Calu3 (cell line): Measurements from ENCODE around the gene AAK1. TPM values are rescaled to one million over a fixed set of nuclear protein-coding genes. Genes with fewer than 3 reads are reported as not detected.

Experiments
- BruUV-seq: library from RNA; stranded (reverse); fragments of 400-500 nt; replicated peaks from 2 replicates; lab custom pipeline; 2021; lab: Mats Ljungman, UMichigan
- CTCF ChIA-PET: fragments of 300-600 bp; sonication (Branson Sonifier 250); formaldehyde crosslinking; loops from one replicate; lab custom pipeline; 2022; ENCODE audit warnings: antibody characterized with exemption; lab: Charles Lee
- DNase-seq: peaks from one replicate; pipeline ENCODE4 v3.0.0; 2022
- H3K27ac Mint-ChIP-seq: one replicate; pipeline ENCODE4 v1.8.0; 2022; ENCODE audit warnings: mixed read lengths; ENCODE audit not compliant: unreplicated experiment
- H3K27me3 Mint-ChIP-seq: one replicate; pipeline ENCODE4 v1.8.0; 2022; ENCODE audit warnings: mixed read lengths; ENCODE audit not compliant: unreplicated experiment
- H3K36me3 Mint-ChIP-seq: one replicate; pipeline ENCODE4 v1.8.0; 2022; ENCODE audit warnings: mild to moderate bottlenecking, moderate library complexity, mixed read lengths; ENCODE audit not compliant: insufficient read depth, unreplicated experiment
- H3K4me1 Mint-ChIP-seq: one replicate; pipeline ENCODE4 v1.8.0; 2022; ENCODE audit warnings: mild to moderate bottlenecking, low read depth, mixed read lengths; ENCODE audit not compliant: unreplicated experiment
- H3K4me3 Mint-ChIP-seq: one replicate; pipeline ENCODE4 v1.8.0; 2022; ENCODE audit warnings: mild to moderate bottlenecking, low read depth, moderate library complexity, mixed read lengths; ENCODE audit not compliant: unreplicated experiment
- H3K9me3 Mint-ChIP-seq: one replicate; pipeline ENCODE4 v1.8.0; 2022; ENCODE audit warnings: low read depth, mixed read lengths; ENCODE audit not compliant: unreplicated experiment
- intact Hi-C: fragments of 100-400 bp; cut with micrococcal nuclease; formaldehyde crosslinking; loops from one replicate; pipeline ENCODE4 v1.10.0; 2022; ENCODE audit not compliant: unreplicated experiment
- total RNA-seq: library from RNA; stranded (reverse); gene quantifications from 2 replicates; pipeline ENCODE4 v1.2.3, GENCODE V29; 2022
- TF ChIP-seq, protein P1 (sequence below): fragments of 200-600 bp; IDR thresholded peaks from one replicate; pipeline ENCODE4 v1.8.0; 2022; ENCODE audit warnings: antibody characterized with exemption; ENCODE audit not compliant: unreplicated experiment

Gene AAK1
- total RNA-seq, 1 experiment from 2014 or later: 46.7 TPM

DNA sequence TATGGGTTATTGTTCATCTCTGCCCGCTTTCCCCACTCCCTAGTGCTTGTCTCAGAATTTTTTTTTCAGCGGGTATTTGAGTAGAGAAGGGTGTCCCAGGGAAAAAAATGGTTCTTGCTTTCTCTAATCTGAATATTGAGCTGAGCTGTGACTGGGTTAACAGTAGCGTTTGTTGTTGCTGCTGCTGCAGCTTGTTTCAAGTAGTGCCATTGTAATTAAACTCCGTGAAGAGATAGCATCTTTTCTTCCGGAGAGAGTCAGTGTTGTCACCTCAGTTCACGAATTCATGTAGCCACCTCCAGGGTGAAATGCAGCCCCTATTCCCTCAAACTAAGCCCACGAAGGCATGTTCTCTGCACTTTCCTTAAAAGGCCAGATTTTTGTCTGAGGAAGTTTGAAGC, 1.5 kb upstream of the AAK1 start:
- Mint-ChIP-seq H3K9me3 (no peaks in the 10 kb centered on the region), H3K4me3 (peak overlapping the region; percentile 94), H3K4me1 (peaks cover 39% of the 10 kb centered on the region), H3K27me3 (no peaks in the 10 kb centered on the region), H3K36me3 (peaks cover 34% of the 10 kb centered on the region), H3K27ac (peak overlapping the region; percentile 75)
- BruUV-seq: no TSS peak
- intact Hi-C loops: no loop called here
- no peak for DNase-seq
- CTCF ChIA-PET: interaction anchor here (0.5 to 1.3 kb wide), 3 partner anchors 18 to 41 kb away, joined by 3 to 4 read pairs (median 4); no protein-coding TSS in a partner anchor
- TF ChIP-seq, protein P1, sequence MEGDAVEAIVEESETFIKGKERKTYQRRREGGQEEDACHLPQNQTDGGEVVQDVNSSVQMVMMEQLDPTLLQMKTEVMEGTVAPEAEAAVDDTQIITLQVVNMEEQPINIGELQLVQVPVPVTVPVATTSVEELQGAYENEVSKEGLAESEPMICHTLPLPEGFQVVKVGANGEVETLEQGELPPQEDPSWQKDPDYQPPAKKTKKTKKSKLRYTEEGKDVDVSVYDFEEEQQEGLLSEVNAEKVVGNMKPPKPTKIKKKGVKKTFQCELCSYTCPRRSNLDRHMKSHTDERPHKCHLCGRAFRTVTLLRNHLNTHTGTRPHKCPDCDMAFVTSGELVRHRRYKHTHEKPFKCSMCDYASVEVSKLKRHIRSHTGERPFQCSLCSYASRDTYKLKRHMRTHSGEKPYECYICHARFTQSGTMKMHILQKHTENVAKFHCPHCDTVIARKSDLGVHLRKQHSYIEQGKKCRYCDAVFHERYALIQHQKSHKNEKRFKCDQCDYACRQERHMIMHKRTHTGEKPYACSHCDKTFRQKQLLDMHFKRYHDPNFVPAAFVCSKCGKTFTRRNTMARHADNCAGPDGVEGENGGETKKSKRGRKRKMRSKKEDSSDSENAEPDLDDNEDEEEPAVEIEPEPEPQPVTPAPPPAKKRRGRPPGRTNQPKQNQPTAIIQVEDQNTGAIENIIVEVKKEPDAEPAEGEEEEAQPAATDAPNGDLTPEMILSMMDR: no peak

DNA sequence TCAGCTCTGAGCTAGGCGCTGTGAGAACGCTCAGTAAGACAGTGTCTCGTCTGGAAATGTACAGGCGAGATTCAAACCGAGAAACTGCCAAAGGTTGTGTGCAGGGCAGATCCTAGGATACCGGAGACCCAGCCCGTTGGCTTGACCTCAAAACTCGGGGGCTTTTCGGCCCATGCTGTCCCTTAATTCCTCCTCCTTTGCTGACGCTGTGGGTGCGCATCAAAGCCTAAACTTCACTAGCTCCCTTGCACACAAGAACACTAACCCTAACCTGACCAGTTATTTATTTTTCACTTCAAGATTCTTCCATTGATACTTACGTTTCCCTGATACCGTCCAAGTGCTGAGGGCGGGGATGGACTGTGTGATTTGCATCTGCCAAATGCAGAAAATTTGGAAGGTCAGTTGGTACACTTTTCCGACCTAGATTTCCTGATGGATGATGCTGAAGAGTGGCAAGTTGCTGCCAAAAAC, 1.0 kb upstream of the AAK1 start:
- CTCF ChIA-PET: interaction anchor here (1.3 kb wide), 1 partner anchor 40 kb away, joined by 3 read pairs; no protein-coding TSS in a partner anchor
- BruUV-seq: TSS peak; percentile 47
- H3K27ac Mint-ChIP-seq: peak overlapping the region; percentile 75

DNA sequence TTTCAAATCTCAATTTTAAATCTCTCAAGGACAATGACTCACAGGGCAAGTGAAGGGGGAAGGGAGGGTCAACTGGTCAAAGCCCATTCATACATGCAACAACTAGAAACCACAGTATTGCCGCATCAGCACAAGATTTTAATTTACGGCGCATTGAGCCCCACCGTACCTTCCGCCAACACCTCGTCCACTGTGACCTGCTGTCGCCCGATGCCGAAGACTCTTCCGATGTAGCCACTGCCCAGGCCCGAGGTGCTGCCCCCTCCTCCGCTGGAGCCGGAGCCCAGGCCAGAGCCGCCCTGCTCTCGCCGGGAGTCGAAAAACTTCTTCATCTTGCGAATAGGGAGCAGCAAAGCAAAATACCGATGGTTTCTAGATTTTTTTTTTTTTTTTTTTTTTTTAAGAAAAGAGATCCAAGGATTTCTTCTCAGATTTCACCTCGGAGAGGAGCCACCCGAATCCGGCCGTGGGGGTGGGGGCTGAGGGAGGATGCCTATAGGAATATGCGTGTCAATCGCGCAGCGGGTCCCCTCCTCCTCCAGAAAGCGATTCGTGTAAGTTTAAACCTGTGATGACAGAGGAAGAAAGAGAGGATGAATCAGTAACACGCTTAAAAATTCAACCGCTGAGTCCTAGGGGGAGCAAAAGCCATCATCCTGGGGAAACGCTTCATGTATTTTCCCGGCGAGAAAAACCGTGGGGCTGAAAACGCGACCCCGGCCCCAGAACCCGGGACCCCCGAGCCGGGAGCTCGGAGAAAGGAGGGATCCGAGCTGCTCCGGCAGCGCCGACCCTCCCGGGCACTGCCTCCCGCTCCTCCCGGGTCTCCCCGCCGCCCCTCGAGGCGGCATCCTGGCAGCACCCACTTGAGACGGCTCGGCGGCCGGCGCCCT, 584 bp downstream of the AAK1 start:
- no TSS peak for BruUV-seq

More for the DNA sequence above, 1.0 kb upstream of the AAK1 start:
- H3K4me3 Mint-ChIP-seq: peak overlapping the region; percentile 94
- peaks cover 43% of the 10 kb centered on the region for H3K4me1 Mint-ChIP-seq
- intact Hi-C loops: loop anchor here (5.0 kb wide), 3 partner anchors 42 to 77 kb away; no protein-coding TSS in a partner anchor
- peaks cover 34% of the 10 kb centered on the region for H3K36me3 Mint-ChIP-seq
- no peak for DNase-seq
- H3K27me3 Mint-ChIP-seq: no peaks in the 10 kb centered on the region
- TF ChIP-seq, protein P1: no peak
- H3K9me3 Mint-ChIP-seq: no peaks in the 10 kb centered on the region

More for the DNA sequence above, 584 bp downstream of the AAK1 start:
- H3K36me3 Mint-ChIP-seq: peaks cover 38% of the 10 kb centered on the region
- no peaks in the 10 kb centered on the region for H3K9me3 Mint-ChIP-seq
- TF ChIP-seq, protein P1: no peak
- H3K27me3 Mint-ChIP-seq: no peaks in the 10 kb centered on the region
- peaks cover 54% of the 10 kb centered on the region for H3K4me1 Mint-ChIP-seq
- H3K27ac Mint-ChIP-seq: peak overlapping the region; percentile 75
- peak overlapping the region; percentile 94 for H3K4me3 Mint-ChIP-seq
- peak; percentile 39 for DNase-seq
- intact Hi-C loops: loop anchor here (5.0 kb wide), 3 partner anchors 41 to 76 kb away; no protein-coding TSS in a partner anchor
- CTCF ChIA-PET: interaction anchor here (0.6 to 0.9 kb wide), 5 partner anchors 40 to 1736 kb away, joined by 3 to 6 read pairs (median 3); no protein-coding TSS in a partner anchor
